Forelimb muscle (tissue), 1 donor: Measurements from ENCODE around the gene LASP1NB. TPM values are rescaled to one million over a fixed set of nuclear protein-coding genes. Genes with fewer than 3 reads are reported as not detected.
"Not testable (repeated sequence)": the region's sequence is repeated elsewhere in the genome, so short reads cannot be mapped to it uniquely, and the experiment has no call there.

Source experiments
- DNase-seq: peaks from one replicate; pipeline ENCODE4 v3.0.0-alpha.2; 2013; ENCODE audit warnings: low read depth
- polyA plus RNA-seq: library from polyadenylated mRNA; unstranded; fragments of 120-200 nt; gene quantifications from one replicate; pipeline ENCODE4 v1.2.1, GENCODE V29; 2013; ENCODE audit not compliant: insufficient read length

LASP1NB gene

GRCh38 chr17:38960402-38960801, 35.0 kb downstream of the LASP1NB start:
- no peak for DNase-seq

- DNase-seq = no peak
Observed at GRCh38 chr17:38961413-38961812, 36.0 kb downstream of the LASP1NB start.

DNA sequence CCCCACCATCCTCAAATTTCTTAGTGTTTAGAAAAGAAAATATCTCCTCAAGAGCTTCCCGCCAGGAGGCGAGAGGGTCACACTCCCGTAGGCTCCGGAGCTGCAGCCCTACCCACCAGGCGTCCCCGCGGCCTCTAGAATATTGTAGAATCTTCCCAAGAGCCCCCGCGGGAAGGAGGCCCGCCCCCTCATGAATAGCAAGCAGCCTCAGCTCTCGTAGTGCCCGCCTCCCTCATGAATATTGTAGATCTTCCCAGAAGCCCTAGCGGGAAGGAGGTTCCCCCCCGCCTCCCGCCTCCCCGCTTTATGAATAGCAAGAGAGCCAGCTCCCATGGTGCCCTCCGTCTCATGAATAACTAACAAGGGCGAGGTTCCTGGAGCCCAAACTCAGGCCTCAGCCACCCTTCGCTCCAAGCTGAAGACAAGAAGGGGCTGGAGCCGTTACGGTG, 41.9 kb downstream of the LASP1NB start, which contains the start of gene FBXO47:
FBXO47 (minus strand) TSS at position 114 of the 449 bp plus-strand sequence. CDS start 4,378 bp downstream, outside the sequence.
- DNase-seq = peak; percentile 58

DNA sequence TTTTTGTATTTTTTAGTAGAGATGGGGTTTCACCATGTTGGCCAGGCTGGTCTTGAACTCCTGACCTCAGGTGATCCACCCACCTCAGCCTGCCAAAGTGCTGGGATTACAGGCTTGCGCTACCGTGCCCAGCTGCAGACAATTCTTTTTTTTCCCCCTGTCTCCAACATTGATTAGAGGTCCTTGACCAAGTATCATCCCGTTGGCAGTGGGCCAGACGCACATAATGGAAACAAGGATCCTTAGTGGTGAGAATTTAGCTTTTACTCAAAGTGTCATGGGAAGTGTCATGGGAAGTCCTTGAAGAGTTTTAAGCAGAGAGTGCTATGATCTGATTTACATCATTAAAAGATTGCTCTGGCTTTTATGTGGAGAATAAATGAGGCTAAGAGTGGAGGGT, 43.9 kb downstream of the LASP1NB start:
- no peak for DNase-seq

DNA sequence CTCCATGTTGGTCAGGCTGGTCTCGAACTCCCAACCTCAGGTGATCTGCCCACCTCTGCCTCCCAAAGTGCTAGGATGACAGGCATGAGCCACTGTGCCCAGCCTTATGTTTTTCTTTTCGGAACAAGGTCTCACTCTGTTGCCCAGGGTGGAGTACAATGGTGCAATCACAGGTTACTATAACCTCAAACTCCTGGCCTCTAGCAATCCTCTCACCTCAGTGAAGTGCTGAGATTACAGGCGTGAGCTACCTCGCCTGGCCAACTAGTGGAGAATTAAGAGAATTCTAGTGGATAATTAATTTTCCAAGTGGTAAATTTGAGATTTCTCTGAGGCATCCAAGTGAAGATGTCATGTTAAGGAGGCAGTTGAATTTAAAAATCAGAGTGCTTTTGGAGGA, 44.7 kb downstream of the LASP1NB start:
- no peak for DNase-seq

- DNase-seq = no peak
Observed at GRCh38 chr17:38970804-38971203, 45.4 kb downstream of the LASP1NB start.

DNA sequence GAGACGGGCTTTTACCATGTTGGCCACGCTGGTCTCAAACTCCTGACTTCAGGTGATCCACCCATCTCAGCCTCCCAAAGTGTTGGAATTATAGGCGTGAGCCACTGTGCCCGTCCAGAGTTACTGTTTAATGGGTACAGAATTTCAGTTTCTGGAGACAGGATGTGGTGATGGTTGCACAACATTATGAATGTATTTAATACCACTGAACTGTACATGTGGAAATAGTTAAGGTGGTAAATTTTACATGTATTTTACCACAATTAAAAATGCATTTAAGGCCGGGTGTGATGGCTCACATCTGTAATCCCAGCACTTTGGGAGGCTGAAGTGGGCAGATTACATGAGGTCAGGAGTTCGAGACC, 50.8 kb downstream of the LASP1NB start:
- DNase-seq = not testable (repeated sequence)

GRCh38 chr17:38978180-38978579, 52.8 kb downstream of the LASP1NB start:
- no peak for DNase-seq

Other genes with a start within 250 kb of the LASP1NB start
- 74.0 TPM for gene MLLT6, start 220.3 kb upstream of the LASP1NB start, polyA plus RNA-seq
- gene CISD3, start 195.3 kb upstream of the LASP1NB start, polyA plus RNA-seq = 16.9 TPM
- 30.6 TPM for gene PCGF2, start 177.3 kb upstream of the LASP1NB start, polyA plus RNA-seq
- 73.3 TPM for gene PSMB3, start 172.9 kb upstream of the LASP1NB start, polyA plus RNA-seq
- gene PIP4K2B, start 126.1 kb upstream of the LASP1NB start, polyA plus RNA-seq = 65.2 TPM
- 13.9 TPM for gene CWC25, start 100.3 kb upstream of the LASP1NB start, polyA plus RNA-seq
- 3,022 TPM for gene RPL23, start 71.9 kb upstream of the LASP1NB start, polyA plus RNA-seq
- 73.6 TPM for gene LASP1, start 55.6 kb upstream of the LASP1NB start, polyA plus RNA-seq
- not detected for gene FBXO47, start 41.8 kb downstream of the LASP1NB start, polyA plus RNA-seq
- 5.0 TPM for gene PLXDC1, start 226.0 kb downstream of the LASP1NB start, polyA plus RNA-seq
- 0.59 TPM for gene ARL5C, start 240.5 kb downstream of the LASP1NB start, polyA plus RNA-seq